Activated T-cell treated with anti-CD3 and anti-CD28 coated beads, Interleukin-2, amount 50 U/mL, for 72 hours (primary cell): Measurements from ENCODE around the gene SMURF2. TPM values are rescaled to one million over a fixed set of nuclear protein-coding genes. Genes with fewer than 3 reads are reported as not detected.
A peak's percentile ranks its signal among the peaks of the same experiment; 100 is the strongest.

Experiments used
- ATAC-seq, 2 donors: fragments of 150-1000 bp; cut with Tn5 transposase; replicated peaks in 1 of 2; 2 replicates each; pipeline ENCODE4 v1.10.0; 2021; ENCODE audit warnings: moderate library complexity in 2 of 2, mild to moderate bottlenecking in 1 of 2
- DNase-seq, 2 donors: peaks; one replicate each; pipeline ENCODE4 v3.0.0; 2021 to 2022; ENCODE audit warnings: mixed read lengths in 1 of 2
- H3K27ac Mint-ChIP-seq: one replicate; pipeline ENCODE4 v1.8.0; 2022; ENCODE audit warnings: mild to moderate bottlenecking, moderate library complexity, mixed read lengths
- H3K27me3 Mint-ChIP-seq: one replicate; pipeline ENCODE4 v1.8.0; 2022; ENCODE audit warnings: low read depth, mixed read lengths
- H3K36me3 Mint-ChIP-seq, 2 donors: one replicate each; pipeline ENCODE4 v1.8.0; 2022; ENCODE audit warnings: mixed read lengths in 2 of 2, mild to moderate bottlenecking in 1 of 2; ENCODE audit not compliant: insufficient read depth in 2 of 2
- H3K4me1 Mint-ChIP-seq: one replicate; pipeline ENCODE4 v1.8.0; 2022; ENCODE audit warnings: low read depth, mixed read lengths
- H3K4me3 Mint-ChIP-seq, 2 donors: one replicate each; pipeline ENCODE4 v1.8.0; 2022; ENCODE audit warnings: mild to moderate bottlenecking in 2 of 2, mixed read lengths in 2 of 2, moderate library complexity in 2 of 2
- H3K9me3 Mint-ChIP-seq, 2 donors: one replicate each; pipeline ENCODE4 v1.8.0; 2022; ENCODE audit warnings: mixed read lengths in 2 of 2
- total RNA-seq, 2 donors: library from RNA; stranded (reverse); gene quantifications; one replicate each; pipeline ENCODE4 v1.2.3, GENCODE V29; 2022

Gene SMURF2
- total RNA-seq, 2 donors from 2014 or later: 18.3 to 19.4 TPM

- Mint-ChIP-seq H3K9me3 (no peaks in the 10 kb centered on the region), H3K27me3 (no peaks in the 10 kb centered on the region), H3K27ac (peak within 1 kb of the TSS; percentile 99), H3K4me1 (peaks cover 67% of the 10 kb centered on the region), H3K36me3 (peaks cover 42 to 57% of the 10 kb centered on the region in 2 donors), H3K4me3 (peak within 1 kb of the TSS; percentile 98 to 99)
- ATAC-seq (peak; percentile 70 to 77), DNase-seq (peak; percentile 98 to 99)
These were observed 155.9 kb downstream of the SMURF2 start, which contains the start of gene DDX5 for GRCh38 chr17:64506201-64506575. Gene DDX5, minus strand, starts transcription at chr17:64506289. Its CDS starts 170 bp downstream, at chr17:64506119.

GRCh38 chr17:64505340-64506200, 156.5 kb downstream of the SMURF2 start:
- peak overlapping the region; percentile 99 for H3K27ac Mint-ChIP-seq
- H3K9me3 Mint-ChIP-seq: no peaks in the 10 kb centered on the region
- no peaks in the 10 kb centered on the region for H3K27me3 Mint-ChIP-seq
- H3K4me1 Mint-ChIP-seq: peaks cover 71% of the 10 kb centered on the region
- H3K36me3 Mint-ChIP-seq: peaks cover 43 to 60% of the 10 kb centered on the region in 2 donors
- peak overlapping the region; percentile 98 to 99 for H3K4me3 Mint-ChIP-seq
- ATAC-seq (peak; percentile 8 to 22), DNase-seq (peak; percentile 83 to 90)

- Mint-ChIP-seq H3K4me3 (peak overlapping the region; percentile 98 to 99), H3K9me3 (no peaks in the 10 kb centered on the region), H3K36me3 (peaks cover 47 to 64% of the 10 kb centered on the region in 2 donors), H3K4me1 (peaks cover 72% of the 10 kb centered on the region), H3K27me3 (no peaks in the 10 kb centered on the region), H3K27ac (peak overlapping the region; percentile 99)
- DNase-seq: no peak
- peak; percentile 3 to 7 for ATAC-seq
These were observed 157.3 kb downstream of the SMURF2 start for GRCh38 chr17:64504769-64505339.

- DNase-seq (peak in 1 of 2 donors; percentile 11), ATAC-seq (no peak)
- Mint-ChIP-seq H3K9me3 (no peaks in the 10 kb centered on the region), H3K36me3 (peaks cover 47 to 69% of the 10 kb centered on the region in 2 donors), H3K4me1 (peaks cover 77% of the 10 kb centered on the region), H3K27ac (peak overlapping the region; percentile 99), H3K4me3 (peak overlapping the region; percentile 98 to 99), H3K27me3 (no peaks in the 10 kb centered on the region)
These were observed 158.0 kb downstream of the SMURF2 start for GRCh38 chr17:64503821-64504768.

- peak overlapping the region; percentile 1 to 5 for H3K4me3 Mint-ChIP-seq
- peaks cover 46 to 68% of the 10 kb centered on the region in 2 donors for H3K36me3 Mint-ChIP-seq
- peak overlapping the region; percentile 99 for H3K27ac Mint-ChIP-seq
- DNase-seq: no peak
- peaks cover 79% of the 10 kb centered on the region for H3K4me1 Mint-ChIP-seq
- no peak for ATAC-seq
- H3K9me3 Mint-ChIP-seq: no peaks in the 10 kb centered on the region
- no peaks in the 10 kb centered on the region for H3K27me3 Mint-ChIP-seq
These were observed 158.8 kb downstream of the SMURF2 start for GRCh38 chr17:64503341-64503740.

GRCh38 chr17:64502809-64503208, 159.3 kb downstream of the SMURF2 start:
- Mint-ChIP-seq H3K4me1 (peaks cover 79% of the 10 kb centered on the region), H3K9me3 (no peaks in the 10 kb centered on the region), H3K27ac (peak overlapping the region; percentile 99), H3K36me3 (peaks cover 46 to 68% of the 10 kb centered on the region in 2 donors), H3K27me3 (no peaks in the 10 kb centered on the region), H3K4me3 (peak overlapping the region; percentile 5 to 16)
- ATAC-seq (no peak), DNase-seq (no peak)

GRCh38 chr17:64502021-64502420, 160.1 kb downstream of the SMURF2 start:
- Mint-ChIP-seq H3K9me3 (no peaks in the 10 kb centered on the region), H3K27ac (peak overlapping the region; percentile 99), H3K27me3 (no peaks in the 10 kb centered on the region), H3K4me3 (peak overlapping the region; percentile 4 to 5), H3K36me3 (peaks cover 44 to 68% of the 10 kb centered on the region in 2 donors), H3K4me1 (peaks cover 80% of the 10 kb centered on the region)
- DNase-seq: no peak
- no peak for ATAC-seq

GRCh38 chr17:64500862-64501765, 161.0 kb downstream of the SMURF2 start:
- Mint-ChIP-seq H3K4me1 (peaks cover 81% of the 10 kb centered on the region), H3K9me3 (no peaks in the 10 kb centered on the region), H3K36me3 (peaks cover 48 to 75% of the 10 kb centered on the region in 2 donors), H3K27me3 (no peaks in the 10 kb centered on the region), H3K4me3 (peak overlapping the region; percentile 5 to 13), H3K27ac (peak overlapping the region; percentile 99)
- DNase-seq: no peak
- no peak for ATAC-seq

- ATAC-seq: no peak
- no peak for DNase-seq
- Mint-ChIP-seq H3K27ac (peak overlapping the region; percentile 99), H3K36me3 (peaks cover 45 to 69% of the 10 kb centered on the region in 2 donors), H3K9me3 (no peaks in the 10 kb centered on the region), H3K27me3 (no peaks in the 10 kb centered on the region), H3K4me1 (peaks cover 88% of the 10 kb centered on the region), H3K4me3 (peak overlapping the region; percentile 5 to 13)
These were observed 161.6 kb downstream of the SMURF2 start for GRCh38 chr17:64500487-64500859.

- Mint-ChIP-seq H3K27ac (peak overlapping the region; percentile 99), H3K27me3 (no peaks in the 10 kb centered on the region), H3K36me3 (peaks cover 41 to 65% of the 10 kb centered on the region in 2 donors), H3K4me1 (peaks cover 91% of the 10 kb centered on the region), H3K9me3 (no peaks in the 10 kb centered on the region), H3K4me3 (peak overlapping the region; percentile 13 to 22)
- ATAC-seq: no peak
- DNase-seq: no peak
These were observed 162.2 kb downstream of the SMURF2 start for GRCh38 chr17:64499805-64500486.

- peak overlapping the region; percentile 92 for H3K27ac Mint-ChIP-seq
- H3K36me3 Mint-ChIP-seq: peaks cover 38 to 60% of the 10 kb centered on the region in 2 donors
- ATAC-seq (no peak), DNase-seq (no peak)
- H3K9me3 Mint-ChIP-seq: no peaks in the 10 kb centered on the region
- H3K4me1 Mint-ChIP-seq: peaks cover 91% of the 10 kb centered on the region
- peak overlapping the region; percentile 95 to 97 for H3K4me3 Mint-ChIP-seq
- H3K27me3 Mint-ChIP-seq: no peaks in the 10 kb centered on the region
These were observed 163.6 kb downstream of the SMURF2 start for GRCh38 chr17:64498308-64499203.
